NCI-H1694 (cell line): ENCODE measurements around the gene PEX11G.

ENCODE experiments used
- DNase-seq: peaks from one replicate; lab custom pipeline; 2025; lab: John Stamatoyannopoulos, UW

Gene PEX11G

DNA sequence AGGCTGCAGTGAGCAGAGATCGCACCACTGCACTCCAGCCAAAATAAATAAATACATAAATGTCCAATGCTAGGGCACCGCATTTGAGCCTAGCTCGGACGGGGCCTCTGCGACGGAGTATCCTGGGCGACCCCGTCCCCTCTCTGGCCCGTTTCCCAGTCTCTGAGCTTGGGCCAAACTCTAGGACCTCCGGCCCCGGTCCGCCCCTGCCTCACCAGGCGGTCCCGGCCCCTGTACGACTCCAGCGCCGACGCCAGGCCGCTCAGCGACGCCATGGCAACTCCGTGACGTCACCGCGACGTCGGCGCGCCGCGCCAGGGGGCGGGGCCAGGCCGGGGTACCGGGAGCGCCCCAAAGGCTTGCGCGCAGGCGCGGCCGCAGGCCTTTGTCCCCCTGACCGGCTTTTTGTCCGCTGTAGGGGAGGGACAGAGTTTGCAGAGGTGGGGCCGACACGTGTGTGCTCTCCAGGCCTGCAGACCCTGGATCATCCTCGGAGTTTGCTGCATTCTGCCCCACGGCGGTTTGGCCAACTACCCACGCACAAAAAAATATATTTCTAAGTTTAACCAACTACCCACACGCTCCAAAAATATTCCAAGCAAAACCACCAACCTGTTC is at the start of gene PEX11G:
TSS of gene PEX11G (minus strand) at position 300 of the 618 bp plus-strand sequence. CDS start at position 275, 25 bp downstream.
- no peak for DNase-seq

DNA sequence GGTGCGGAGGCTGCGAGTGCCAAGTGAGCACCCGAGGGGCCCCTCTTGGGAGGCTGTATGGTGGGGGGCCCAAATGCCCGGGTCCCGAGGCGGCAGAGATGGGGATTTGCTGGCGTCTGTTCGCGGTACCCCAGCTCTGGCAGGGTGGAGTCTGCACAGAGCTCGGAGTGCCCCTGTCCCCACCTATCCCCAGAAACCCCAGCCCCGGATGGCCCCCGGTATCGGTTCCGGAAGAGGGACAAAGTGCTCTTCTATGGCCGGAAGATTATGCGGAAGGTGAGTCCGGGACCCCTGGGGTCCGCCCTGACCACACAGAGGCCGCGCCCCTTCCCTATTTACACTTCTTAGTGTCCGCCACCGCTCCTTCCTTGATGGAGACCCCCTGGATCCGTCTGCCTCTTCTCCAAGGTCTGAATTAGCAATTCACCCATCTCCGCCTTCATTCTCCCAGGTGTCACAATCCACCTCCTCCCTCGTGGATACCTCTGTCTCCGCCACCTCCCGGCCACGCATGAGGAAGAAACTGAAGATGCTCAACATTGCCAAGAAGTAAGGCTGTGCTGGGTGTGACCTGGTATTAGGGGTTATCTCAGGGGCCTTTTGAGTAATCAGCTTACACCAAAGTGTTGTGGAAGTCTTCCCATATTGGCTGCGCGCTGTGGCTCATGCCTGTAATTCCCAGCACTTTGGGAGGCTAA is 47.3 kb upstream of the PEX11G start:
- DNase-seq = no peak

DNA sequence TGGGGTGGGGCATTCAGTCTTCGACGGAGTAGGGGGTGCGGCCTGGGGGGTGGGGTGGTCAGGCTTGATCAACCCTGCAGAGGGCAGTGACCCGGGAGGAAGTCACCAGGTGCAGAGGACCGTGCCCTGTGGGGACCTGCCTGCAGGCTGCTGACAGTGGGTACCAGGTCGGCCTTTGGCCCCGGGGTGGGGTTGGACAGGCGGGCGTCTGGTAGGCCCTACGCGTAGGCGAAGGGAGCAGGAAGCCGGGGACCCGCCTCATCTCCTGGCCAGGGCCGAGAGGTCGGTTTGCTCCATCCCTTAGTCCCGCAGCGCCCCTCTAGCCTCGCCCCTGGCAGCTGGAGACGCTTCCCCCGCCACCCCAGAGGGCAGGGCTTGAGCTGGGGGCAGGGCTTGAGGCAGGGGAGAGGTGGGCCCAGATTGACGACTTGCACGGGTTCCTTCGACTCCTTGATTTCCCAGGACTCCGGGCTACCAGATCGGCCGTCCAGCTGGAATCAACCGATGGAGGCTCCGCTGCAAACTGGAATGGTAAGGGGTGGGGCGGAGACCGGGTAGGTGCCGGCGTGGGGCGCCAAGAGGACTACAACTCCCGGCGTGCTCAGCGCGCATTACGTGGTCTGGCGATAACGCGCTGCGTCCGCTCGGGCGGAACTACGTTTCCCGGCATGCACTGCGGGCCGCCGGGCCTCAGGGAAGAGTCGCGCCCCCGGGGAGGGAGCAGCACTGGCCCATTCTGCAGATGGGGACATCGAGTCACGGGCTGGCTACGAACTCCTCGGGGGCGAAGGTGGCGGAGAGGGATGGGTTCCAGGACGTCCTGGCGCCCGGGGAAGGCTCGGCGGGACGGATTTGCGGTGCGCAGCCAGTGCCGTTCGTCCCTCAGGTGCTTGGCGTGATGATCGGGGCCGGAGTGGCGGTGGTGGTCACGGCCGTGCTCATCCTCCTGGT is 46.5 kb upstream of the PEX11G start, which contains the start of gene PNPLA6:
TSS of gene PNPLA6 (plus strand) at position 671 of the 951 bp plus-strand sequence. CDS start at position 743, 72 bp downstream.
- peak; percentile 74 for DNase-seq

DNA sequence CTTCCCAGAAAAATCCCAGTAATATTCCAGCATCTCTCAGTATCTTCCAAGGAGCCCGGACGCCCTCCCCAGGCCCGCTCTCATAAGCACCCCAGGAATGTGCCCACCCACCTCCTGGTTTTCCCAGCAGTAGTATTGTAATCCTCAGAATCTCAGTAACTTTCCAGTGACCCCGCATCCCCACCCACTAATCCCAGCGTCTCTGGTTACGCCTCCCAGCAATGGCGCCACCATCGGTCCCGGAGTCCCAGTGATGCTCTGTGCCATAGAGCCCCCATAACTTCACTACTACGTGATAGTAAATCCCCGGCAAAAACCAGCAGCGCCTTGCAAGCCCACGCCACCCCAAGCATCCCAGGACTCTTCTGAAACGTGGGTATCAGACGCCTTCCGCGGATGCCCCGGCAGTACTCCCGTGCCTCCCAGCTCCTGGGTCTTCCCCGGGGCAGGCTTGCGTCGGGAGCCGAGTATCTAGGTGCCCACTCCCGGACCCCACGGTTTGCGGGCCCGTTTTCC is 45.8 kb upstream of the PEX11G start:
- DNase-seq = no peak

DNA sequence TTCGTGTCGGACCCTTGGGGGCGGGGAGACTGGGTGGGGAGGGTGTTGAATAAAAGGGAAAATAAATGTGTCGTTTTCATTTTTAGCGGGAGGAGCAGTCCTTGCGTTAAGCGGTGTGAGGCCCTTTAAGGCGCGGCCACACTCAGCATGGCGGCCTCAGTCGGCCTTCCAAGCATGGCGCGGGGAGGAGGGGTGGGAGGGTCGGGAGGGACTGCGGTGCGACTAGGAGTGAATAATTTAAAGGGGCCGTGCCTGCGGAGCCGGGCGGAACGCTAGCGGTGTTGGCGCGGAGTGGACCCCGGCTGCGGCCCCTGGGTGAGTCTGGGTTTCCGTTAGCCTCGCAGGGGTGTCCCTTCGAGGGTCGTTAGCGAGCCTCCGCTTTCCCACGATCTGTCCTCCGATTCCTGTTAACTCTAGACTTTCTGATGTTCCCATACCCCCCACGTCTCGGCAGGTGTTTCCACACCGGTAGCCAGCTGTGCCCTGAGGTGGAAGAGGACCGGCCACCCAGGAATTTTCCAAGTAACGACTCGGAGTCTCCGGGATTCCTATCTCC is 45.2 kb upstream of the PEX11G start:
- peak; percentile 32 for DNase-seq

DNA sequence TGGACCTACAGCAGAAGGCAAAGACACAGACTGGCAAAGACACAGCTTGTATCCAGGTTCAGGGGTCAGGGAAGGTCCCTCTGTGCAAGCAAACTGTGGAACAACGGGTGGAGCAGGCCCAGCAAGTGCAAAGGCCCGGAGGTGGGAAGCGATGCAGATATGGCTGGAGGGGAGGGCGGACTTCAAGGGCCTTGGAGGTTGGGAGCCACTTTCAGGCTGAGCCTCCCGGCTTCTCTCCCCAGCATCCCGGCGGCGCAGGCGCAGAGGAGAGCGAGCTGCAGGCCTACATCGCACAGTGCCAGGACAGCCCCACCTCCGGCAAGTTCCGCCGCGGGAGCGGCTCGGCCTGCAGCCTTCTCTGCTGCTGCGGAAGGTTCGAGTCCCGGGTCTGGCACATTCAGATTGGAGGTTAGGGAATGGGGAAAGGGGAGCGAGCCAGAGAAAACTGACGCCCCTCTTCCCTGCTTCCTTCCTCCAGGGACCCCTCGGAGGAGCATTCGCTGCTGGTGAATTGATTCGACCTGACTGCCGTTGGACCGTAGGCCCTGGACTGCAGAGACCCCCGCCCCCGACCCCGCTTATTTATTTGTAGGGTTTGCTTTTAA is 44.5 kb upstream of the PEX11G start:
- no peak for DNase-seq

DNA sequence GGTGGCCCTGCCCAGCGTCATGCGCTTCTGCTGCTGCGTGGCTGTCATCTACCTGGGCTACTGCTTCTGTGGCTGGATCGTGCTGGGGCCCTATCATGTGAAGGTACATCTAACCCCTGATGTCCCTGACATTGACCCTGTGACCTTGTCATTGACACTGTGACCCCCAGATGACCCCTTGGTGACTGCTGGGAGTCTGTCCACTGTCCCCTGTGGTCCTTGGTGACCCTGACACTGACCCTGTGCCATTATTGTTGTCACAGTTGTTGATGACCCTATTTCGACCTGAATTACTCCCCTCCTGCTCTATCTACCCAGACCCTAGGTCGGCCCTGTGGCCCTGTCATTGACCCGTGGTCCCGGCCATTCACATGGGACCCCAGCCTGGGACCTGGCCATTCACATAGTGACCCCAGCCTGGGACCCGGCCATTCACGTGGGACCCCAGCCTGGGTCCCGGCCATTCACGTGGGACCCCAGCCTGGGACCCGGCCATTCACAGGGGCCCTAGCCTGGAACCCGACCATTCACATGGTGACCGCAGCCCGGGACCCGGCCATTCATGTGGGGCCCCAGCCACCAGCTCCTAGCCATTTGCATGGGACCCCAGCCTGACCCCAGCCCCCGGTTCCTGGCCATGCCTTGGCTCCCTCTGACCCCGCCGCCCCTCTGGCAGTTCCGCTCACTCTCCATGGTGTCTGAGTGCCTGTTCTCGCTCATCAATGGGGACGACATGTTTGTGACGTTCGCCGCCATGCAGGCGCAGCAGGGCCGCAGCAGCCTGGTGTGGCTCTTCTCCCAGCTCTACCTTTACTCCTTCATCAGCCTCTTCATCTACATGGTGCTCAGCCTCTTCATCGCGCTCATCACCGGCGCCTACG is 41.0 kb upstream of the PEX11G start:
- DNase-seq = no peak

DNA sequence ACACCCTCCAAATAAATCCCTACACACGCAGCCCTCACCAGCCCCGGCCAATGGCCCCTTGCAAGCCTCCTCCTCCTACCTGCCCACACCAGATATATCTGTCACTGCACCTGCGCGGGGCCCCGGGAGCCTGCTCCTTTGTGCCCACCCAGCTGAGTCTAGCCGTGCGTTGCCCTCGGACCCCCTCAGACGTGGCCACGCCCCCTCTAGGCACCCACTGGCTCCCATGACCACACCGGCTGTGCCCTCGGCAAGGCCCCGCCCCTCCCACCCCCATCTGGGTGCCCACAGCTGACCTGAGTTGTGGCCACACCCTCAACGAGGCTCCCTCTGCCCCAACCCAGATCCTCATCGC is 40.4 kb upstream of the PEX11G start:
- DNase-seq = no peak

DNA sequence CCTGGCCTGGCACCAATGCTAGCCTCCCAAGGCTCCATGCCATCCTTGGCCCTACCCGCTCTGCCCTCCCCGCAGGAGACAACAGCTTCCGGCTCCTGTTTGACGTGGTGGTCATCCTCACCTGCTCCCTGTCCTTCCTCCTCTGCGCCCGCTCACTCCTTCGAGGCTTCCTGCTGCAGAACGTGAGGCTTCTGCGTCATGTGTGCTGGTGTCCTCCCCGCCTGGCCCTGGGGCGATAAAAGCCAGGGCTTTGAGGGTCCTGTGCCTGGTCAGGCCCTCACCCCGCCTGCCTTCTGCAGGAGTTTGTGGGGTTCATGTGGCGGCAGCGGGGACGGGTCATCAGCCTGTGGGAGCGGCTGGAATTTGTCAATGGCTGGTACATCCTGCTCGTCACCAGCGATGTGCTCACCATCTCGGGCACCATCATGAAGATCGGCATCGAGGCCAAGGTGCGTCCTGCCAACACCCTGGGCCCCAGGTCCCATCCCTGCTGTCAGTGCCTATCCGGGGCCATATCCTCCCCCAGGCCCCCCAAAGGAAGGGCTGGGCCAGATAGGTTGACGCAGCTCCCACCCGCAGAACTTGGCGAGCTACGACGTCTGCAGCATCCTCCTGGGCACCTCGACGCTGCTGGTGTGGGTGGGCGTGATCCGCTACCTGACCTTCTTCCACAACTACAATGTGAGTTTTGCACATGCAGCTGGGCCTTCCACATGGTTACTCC is 39.8 kb upstream of the PEX11G start:
- no peak for DNase-seq

DNA sequence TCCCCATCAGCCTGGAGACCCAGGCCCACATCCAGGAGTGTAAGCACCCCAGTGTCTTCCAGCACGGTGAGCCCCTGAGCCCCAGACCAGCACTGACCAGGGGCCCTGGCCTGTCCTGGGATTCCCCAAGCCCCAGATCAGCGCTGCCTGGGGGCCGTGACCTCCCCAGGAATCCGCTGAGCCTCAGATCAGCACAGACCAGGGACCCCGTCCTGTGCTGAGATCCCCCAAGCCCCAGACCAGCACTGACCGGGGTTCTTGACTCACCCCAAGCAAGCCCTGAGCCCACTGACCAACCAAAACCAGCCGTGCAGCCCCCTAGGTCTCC is 39.3 kb upstream of the PEX11G start:
- no peak for DNase-seq

DNA sequence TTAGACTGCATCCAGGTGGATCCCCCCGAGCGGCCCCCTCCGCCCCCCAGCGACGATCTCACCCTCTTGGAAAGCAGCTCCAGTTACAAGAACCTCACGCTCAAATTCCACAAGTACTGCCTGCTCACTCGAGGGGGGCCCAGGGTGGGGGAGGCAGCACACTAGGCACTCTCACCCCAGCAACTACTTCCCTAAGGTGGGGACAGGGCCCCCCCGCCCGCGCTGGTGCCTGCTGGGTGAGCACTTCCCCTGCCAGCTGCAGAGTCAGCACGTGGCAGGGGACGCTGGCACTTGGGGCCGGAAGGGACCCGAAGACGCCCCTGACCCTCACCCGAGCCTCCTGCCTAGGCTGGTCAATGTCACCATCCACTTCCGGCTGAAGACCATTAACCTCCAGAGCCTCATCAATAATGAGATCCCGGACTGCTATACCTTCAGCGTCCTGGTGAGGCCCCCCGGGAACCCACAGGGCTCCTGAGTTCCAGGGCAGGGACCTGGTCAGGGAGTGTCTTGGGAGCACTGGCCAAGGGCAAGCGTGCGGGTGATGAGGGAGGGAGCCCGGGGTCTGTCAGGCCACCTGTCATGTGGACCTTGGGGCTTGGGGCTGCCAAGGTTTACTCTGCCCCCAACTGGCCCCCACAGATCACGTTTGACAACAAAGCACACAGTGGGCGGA is 38.8 kb upstream of the PEX11G start:
- no peak for DNase-seq

DNA sequence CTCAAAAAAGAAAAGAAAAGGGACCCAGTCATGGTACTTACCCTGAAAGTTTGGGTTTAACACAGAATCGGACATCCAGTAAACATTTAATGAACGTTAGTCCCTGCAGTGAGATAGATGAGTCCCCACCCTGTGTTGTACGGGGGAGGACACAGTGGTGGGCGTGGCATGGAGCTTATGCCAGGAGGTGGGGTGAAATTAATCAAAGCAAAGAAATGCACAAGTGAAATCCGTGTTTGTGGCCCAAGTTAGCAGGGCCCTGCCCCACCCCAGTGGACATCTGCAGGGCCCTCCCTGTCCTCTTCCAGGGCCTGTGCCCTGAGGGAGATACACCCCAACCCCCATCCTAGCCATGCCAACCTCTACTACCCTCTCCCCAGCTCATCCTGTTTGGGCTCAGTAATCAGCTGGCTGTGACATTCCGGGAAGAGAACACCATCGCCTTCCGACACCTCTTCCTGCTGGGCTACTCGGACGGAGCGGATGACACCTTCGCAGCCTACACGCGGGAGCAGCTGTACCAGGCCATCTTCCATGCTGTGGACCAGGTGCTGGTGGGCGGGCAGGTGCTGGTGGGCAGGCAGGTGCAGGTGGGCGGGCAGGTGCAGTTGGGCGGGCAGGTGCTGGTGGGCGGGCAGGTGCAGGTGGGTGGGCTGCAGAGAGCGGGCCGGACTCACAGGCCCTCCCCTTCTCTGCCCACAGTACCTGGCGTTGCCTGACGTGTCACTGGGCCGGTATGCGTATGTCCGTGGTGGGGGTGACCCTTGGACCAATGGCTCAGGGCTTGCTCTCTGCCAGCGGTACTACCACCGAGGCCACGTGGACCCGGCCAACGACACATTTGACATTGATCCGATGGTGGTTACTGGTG is 37.5 kb upstream of the PEX11G start:
- DNase-seq = no peak

DNA sequence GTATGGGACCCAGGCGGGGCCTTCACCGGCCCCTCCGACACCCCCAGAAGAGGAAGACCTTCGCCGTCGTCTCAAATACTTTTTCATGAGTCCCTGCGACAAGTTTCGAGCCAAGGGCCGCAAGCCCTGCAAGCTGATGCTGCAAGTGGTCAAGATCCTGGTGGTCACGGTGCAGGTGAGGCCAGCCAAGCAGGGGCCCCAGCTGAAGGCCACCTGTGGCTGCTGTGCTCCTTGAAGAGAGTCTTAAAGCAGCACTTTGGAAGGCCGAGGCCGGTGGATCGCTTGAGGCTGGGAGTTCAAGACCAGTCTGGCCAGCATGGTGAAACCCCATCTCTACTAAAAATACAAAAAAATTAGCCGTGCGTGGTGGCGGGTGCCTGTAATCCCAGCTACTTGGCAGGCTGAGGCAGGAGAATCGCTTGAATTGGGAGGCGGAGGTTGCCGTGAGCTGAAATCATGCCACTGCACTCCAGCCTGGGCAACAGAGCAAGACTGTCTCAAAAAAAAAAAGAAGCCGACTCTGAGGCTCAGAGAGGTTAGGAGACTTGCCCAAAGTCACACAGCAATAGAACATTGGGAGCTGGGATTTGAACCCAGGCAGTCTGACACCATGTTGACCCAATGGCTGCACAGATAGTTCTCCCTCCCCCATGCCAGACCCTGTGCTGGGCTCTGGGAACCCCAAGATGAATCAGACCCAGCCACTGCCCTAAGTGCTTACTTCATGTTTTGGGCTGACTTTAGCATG is 36.3 kb upstream of the PEX11G start:
- DNase-seq = no peak

DNA sequence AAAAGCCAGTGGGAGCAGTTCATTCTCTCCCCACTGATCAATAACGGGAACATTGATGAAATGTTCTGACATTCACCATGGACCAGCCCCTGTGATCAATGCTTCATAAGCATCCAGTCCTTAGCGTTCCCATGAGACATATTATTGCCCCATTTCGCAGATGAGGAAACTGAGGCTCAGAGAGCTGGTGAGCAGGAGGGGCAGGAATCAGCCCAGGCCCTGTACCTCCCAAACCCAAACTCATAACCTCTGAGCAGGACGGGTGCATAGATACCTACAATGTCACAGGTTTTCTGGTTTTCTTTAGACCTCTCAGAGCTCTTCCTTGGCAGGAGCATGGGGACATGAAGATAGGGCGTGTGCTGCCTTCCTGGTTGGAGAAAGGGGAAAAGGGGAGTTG is 35.7 kb upstream of the PEX11G start:
- no peak for DNase-seq

DNA sequence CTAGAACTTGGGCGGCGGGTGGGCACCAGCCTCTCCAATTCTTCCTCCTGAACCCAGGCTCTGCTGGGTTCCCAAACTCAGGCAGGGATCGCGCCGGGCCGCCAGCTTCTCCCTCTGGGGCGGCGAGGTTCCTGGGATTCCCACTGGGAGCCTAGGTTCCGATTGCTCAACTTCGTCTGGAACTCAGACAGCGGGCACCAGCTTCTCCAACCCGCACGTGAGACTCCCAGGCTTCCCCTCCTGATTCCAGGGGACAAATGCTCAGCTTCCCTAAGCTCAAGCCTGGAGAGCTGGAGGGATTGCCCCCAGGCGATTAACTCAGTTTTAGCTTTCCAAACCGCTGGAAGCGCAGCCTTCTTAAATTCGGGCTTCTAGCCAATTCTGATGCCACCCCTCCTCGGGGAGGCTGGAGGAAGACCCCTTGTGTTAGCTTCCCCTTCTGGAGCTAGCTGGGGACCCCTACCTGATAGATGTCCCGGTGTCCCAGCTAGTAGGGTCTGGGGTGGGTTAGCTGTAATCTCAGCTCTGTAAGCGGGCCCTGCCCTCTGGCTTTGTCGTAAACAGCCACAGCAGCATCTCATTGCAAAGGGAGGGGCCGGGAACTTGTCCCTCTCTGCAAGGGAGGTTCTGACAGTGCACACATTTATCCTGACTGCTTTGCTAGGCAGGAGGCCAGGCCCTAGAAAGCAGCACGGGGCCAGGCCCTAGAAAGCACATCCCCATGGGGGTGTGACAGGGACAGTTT is 34.3 kb upstream of the PEX11G start:
- no peak for DNase-seq

DNA sequence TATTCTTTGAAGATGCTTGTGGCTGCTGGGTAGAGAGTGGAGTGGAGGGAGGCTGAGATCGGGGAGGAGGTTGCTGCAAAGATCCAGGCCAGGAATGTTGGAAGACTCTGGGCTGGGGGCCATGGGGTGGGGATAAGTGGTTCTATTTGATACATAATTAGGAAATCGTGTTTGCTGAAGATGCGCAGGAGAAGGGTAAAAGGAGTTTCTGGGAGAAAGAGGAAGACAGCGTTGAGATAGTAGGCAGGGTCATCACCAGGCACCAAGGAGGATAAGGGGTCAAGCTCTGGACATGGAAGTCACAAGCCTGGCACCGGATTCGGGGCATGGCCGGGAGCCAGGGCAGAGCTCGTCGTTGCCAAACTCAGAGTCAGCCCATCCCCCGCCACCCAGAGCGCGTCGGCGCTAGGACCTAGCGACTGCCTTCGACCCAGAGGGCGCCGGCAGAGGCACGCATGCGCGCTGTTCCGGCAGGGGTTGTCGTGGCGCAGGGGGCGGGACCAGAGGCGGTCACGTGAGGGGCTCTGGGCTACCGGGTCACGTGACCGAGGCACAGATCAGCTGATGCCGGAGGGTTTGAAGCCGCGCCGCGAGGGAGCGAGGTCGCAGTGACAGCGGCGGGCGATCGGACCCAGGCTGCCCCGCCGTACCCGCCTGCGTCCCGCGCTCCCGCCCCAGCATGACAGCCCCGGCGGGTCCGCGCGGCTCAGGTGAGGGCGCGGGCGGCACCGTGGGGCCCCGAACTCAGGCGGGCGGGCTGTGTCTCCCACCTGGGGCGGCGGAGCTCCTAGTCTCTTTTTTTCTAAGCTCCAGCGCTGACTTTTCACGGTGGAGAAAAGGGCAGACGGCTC is 33.5 kb upstream of the PEX11G start, which contains the start of gene MCOLN1:
TSS of gene MCOLN1 (plus strand) at position 553 of the 851 bp plus-strand sequence. CDS start at position 680, 127 bp downstream.
- peak; percentile 85 for DNase-seq
